Left kidney (tissue), 2 donors: ENCODE measurements around the gene POMGNT1. TPM values are rescaled to one million over a fixed set of nuclear protein-coding genes. Genes with fewer than 3 reads are reported as not detected.

Source experiments
- DNase-seq: peaks from one replicate; pipeline ENCODE4 v3.0.0-alpha.2; 2013
- polyA plus RNA-seq: library from polyadenylated mRNA; unstranded; fragments of 120-200 nt; gene quantifications from one replicate; pipeline ENCODE4 v1.2.1, GENCODE V29; 2013; ENCODE audit not compliant: insufficient read length

The POMGNT1 gene
- polyA plus RNA-seq, 1 donor, result 84.1 TPM

- DNase-seq, result no peak
Measured at GRCh38 chr1:46158312-46159281, 39.6 kb downstream of the POMGNT1 start.

- DNase-seq, result no peak
Measured at GRCh38 chr1:46157916-46158311, 40.3 kb downstream of the POMGNT1 start.

GRCh38 chr1:46153732-46154131, 44.5 kb downstream of the POMGNT1 start:
- DNase-seq, result no peak

- DNase-seq, result no peak
Measured at GRCh38 chr1:46153228-46153627, 45.0 kb downstream of the POMGNT1 start.

DNA sequence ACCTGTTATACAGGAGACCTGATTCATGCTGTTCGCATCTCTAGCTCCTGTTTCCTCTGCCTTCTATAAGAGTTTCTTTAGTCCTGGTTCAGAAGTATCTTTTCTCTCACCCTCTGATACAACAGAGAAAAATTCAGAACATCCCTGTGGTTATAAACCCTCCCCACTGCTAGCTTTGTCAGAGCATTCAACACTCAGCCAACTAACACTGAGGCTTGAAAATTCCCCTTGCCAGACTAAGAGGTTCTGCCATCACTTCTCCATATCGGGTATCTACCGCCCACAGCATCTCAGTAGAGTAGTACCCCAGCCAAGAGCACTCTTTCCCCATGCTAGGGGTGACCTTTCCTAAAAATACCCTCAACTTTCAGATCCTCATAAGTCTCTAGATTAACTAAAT, 46.2 kb downstream of the POMGNT1 start:
- DNase-seq, result no peak

- DNase-seq, result no peak
Measured at GRCh38 chr1:46150085-46150484, 48.1 kb downstream of the POMGNT1 start.

- DNase-seq, result no peak
Measured at GRCh38 chr1:46148318-46148717, 49.9 kb downstream of the POMGNT1 start.

Other genes with a start within 250 kb of the POMGNT1 start
- 35.8 TPM for gene PIK3R3, start 65.8 kb downstream of the POMGNT1 start, polyA plus RNA-seq
- 50.1 TPM for gene TSPAN1, start 23.3 kb downstream of the POMGNT1 start, polyA plus RNA-seq
- not detected for gene P3R3URF, start 21.9 kb downstream of the POMGNT1 start, polyA plus RNA-seq
- 5.4 TPM for gene LURAP1, start 4.9 kb upstream of the POMGNT1 start, polyA plus RNA-seq
- gene RAD54L, start 49.3 kb upstream of the POMGNT1 start, polyA plus RNA-seq, result 16.7 TPM
- gene LRRC41, start 105.2 kb upstream of the POMGNT1 start, polyA plus RNA-seq, result 86.2 TPM
- 377 TPM for gene UQCRH, start 105.3 kb upstream of the POMGNT1 start, polyA plus RNA-seq
- gene NSUN4, start 142.4 kb upstream of the POMGNT1 start, polyA plus RNA-seq, result 28.5 TPM
- 21.4 TPM for gene FAAH, start 195.9 kb upstream of the POMGNT1 start, polyA plus RNA-seq